SK-N-SH treated with all-trans-retinoic acid at 6 μM for 48 hours (cell line): ENCODE results near the gene SLC35F3.

ENCODE experiments used
- ATAC-seq: fragments of 200-7000 bp; cut with Tn5 transposase; 3 replicates; pipeline ENCODE4 v1.9.1; 2020; ENCODE audit warnings: mild to moderate bottlenecking, moderate library complexity
- ARNTL ChIP-seq: fragments of 450-650 bp; formaldehyde crosslinking; IDR thresholded peaks from 2 replicates; pipeline ENCODE4 v1.5.0; 2020; ENCODE audit warnings: low read depth, mild to moderate bottlenecking, moderate library complexity, borderline replicate concordance
- BACH2 ChIP-seq: fragments of 250-450 bp; sonication (Bioruptor Pico); IDR thresholded peaks from 2 replicates; pipeline ENCODE4 v1.9.0; 2021; ENCODE audit warnings: mild to moderate bottlenecking, borderline replicate concordance
- CREB5 ChIP-seq: fragments of 250-450 bp; sonication (Bioruptor Pico); IDR thresholded peaks from 2 replicates; pipeline ENCODE4 v1.5.1; 2020; ENCODE audit warnings: low read depth, mild to moderate bottlenecking, moderate library complexity
- CSDC2 ChIP-seq: fragments of 250-450 bp; sonication (Bioruptor Pico); IDR thresholded peaks from 2 replicates; pipeline ENCODE4 v1.5.0; 2020; ENCODE audit warnings: mild to moderate bottlenecking, moderate library complexity
- ESRRG ChIP-seq: fragments of 250-450 bp; sonication (Bioruptor Pico); IDR thresholded peaks from 2 replicates; pipeline ENCODE4 v1.6.1; 2021; ENCODE audit warnings: mild to moderate bottlenecking
- GLIS3 ChIP-seq: fragments of 250-450 bp; sonication (Bioruptor Pico); IDR thresholded peaks from 2 replicates; pipeline ENCODE4 v1.5.0; 2020; ENCODE audit warnings: mild to moderate bottlenecking, moderate library complexity
- OSR1 ChIP-seq: fragments of 250-450 bp; sonication (Bioruptor Pico); IDR thresholded peaks from 2 replicates; pipeline ENCODE4 v1.8.0; 2022; ENCODE audit warnings: moderate library complexity, mild to moderate bottlenecking, inconsistent platforms
- PATZ1 ChIP-seq: fragments of 250-450 bp; sonication (Bioruptor Pico); IDR thresholded peaks from 2 replicates; pipeline ENCODE4 v1.8.0; 2020; ENCODE audit warnings: mild to moderate bottlenecking, moderate library complexity, borderline replicate concordance
- POU6F1 ChIP-seq: fragments of 250-450 bp; sonication (Bioruptor Pico); IDR thresholded peaks from 2 replicates; pipeline ENCODE4 v1.8.0; 2021; ENCODE audit warnings: low read depth, mild to moderate bottlenecking, moderate library complexity, borderline replicate concordance
- RARB ChIP-seq: fragments of 250-450 bp; sonication (Bioruptor Pico); IDR thresholded peaks from 2 replicates; pipeline ENCODE4 v1.8.0; 2021; ENCODE audit warnings: mild to moderate bottlenecking, moderate library complexity
- SNAI2 ChIP-seq: fragments of 250-450 bp; sonication (Bioruptor Pico); IDR thresholded peaks from 2 replicates; pipeline ENCODE4 v1.5.0; 2020; ENCODE audit warnings: mild to moderate bottlenecking, moderate library complexity
- TCF4 ChIP-seq: fragments of 250-450 bp; sonication (Bioruptor Pico); IDR thresholded peaks from 2 replicates; pipeline ENCODE4 v1.8.0; 2021; ENCODE audit warnings: mild to moderate bottlenecking, moderate library complexity, borderline replicate concordance
- TOX ChIP-seq: fragments of 250-450 bp; sonication (Bioruptor Pico); IDR thresholded peaks from 2 replicates; pipeline ENCODE4 v1.8.0; 2021; ENCODE audit warnings: mild to moderate bottlenecking, moderate library complexity, borderline replicate concordance
- ZC3H10 ChIP-seq: fragments of 250-450 bp; sonication (Bioruptor Pico); IDR thresholded peaks from 2 replicates; pipeline ENCODE4 v1.5.1; 2021; ENCODE audit warnings: mild to moderate bottlenecking, moderate library complexity
- ZFP3 ChIP-seq: fragments of 250-450 bp; sonication (Bioruptor Pico); IDR thresholded peaks from 2 replicates; pipeline ENCODE4 v1.5.0; 2020; ENCODE audit warnings: mild to moderate bottlenecking, moderate library complexity
- ZFP30 ChIP-seq: fragments of 450-650 bp; formaldehyde crosslinking; IDR thresholded peaks from 2 replicates; pipeline ENCODE4 v1.5.0; 2022; ENCODE audit warnings: mild to moderate bottlenecking, moderate library complexity
- ZNF565 ChIP-seq: fragments of 450-650 bp; formaldehyde crosslinking; conservative IDR thresholded peaks from 2 replicates; pipeline ENCODE4 v1.5.0; 2020; ENCODE audit warnings: low read depth, mild to moderate bottlenecking, moderate library complexity
- ZNF70 ChIP-seq: fragments of 450-650 bp; formaldehyde crosslinking; IDR thresholded peaks from 2 replicates; pipeline ENCODE4 v1.5.0; 2020; ENCODE audit warnings: mild to moderate bottlenecking, moderate library complexity
- ZNF8 ChIP-seq: fragments of 450-650 bp; formaldehyde crosslinking; IDR thresholded peaks from 2 replicates; pipeline ENCODE4 v1.5.0; 2020; ENCODE audit warnings: mild to moderate bottlenecking, moderate library complexity
- TF ChIP-seq, protein P1 (sequence below): fragments of 250-450 bp; sonication (Bioruptor Pico); IDR thresholded peaks from 2 replicates; pipeline ENCODE4 v1.5.0; 2020; ENCODE audit warnings: mild to moderate bottlenecking, moderate library complexity

SLC35F3 gene

DNA sequence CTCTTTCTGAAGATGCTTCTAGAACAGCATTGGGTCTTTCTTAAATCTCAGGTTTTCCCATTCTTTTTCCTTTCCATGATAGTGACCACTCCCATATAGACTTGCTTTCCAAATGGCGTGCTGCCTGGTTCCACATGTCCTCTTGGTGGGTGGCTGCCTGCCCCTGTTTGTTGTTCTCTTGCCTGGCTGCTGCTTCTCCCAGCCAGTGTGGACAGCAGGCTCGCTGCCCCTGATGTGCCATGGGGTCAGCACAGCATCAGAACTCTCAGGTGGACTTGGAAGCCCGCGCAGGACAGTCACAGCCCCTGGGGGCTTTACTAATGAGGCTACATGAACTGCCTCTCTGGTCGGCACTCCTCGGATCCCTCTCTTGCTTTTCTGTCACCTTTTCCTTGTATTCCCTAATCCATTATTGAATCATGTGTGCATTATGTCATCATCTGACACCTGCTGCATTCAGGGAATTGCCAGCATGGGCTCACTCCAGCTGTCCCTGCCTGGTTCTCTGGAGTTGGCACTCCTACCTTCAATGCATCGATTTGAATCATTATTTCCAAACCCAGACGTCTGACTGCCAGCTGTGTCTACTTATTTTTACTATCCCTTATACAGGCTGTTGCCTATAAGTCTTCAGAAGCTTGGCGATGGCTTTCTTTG lies 368.3 kb downstream of the SLC35F3 start (continued):
- TF ChIP-seq, protein P1, sequence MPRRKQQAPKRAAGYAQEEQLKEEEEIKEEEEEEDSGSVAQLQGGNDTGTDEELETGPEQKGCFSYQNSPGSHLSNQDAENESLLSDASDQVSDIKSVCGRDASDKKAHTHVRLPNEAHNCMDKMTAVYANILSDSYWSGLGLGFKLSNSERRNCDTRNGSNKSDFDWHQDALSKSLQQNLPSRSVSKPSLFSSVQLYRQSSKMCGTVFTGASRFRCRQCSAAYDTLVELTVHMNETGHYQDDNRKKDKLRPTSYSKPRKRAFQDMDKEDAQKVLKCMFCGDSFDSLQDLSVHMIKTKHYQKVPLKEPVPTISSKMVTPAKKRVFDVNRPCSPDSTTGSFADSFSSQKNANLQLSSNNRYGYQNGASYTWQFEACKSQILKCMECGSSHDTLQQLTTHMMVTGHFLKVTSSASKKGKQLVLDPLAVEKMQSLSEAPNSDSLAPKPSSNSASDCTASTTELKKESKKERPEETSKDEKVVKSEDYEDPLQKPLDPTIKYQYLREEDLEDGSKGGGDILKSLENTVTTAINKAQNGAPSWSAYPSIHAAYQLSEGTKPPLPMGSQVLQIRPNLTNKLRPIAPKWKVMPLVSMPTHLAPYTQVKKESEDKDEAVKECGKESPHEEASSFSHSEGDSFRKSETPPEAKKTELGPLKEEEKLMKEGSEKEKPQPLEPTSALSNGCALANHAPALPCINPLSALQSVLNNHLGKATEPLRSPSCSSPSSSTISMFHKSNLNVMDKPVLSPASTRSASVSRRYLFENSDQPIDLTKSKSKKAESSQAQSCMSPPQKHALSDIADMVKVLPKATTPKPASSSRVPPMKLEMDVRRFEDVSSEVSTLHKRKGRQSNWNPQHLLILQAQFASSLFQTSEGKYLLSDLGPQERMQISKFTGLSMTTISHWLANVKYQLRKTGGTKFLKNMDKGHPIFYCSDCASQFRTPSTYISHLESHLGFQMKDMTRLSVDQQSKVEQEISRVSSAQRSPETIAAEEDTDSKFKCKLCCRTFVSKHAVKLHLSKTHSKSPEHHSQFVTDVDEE = no peak
- TF ChIP-seq ARNTL (CRISPR knock-in tag) (no peak), SNAI2 (CRISPR knock-in tag) (no peak)

DNA sequence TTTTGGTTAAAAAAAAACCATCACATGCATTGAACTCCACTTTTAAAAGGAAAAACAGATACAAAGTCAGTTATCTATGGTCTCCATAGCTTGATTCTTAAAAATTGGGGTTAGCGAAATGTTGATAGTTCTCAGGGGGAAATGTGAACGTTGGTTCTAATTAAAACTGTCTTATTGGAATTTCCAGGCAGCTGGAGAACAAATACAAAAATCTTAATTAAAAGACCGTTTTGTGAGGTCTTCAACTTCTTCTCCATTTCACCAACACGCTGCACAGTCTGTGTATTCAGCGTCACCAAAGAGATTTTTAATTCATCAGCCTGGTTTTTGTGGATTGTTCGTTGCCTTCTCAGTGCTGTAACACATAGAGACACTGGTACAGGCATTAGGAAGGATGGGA lies 369.5 kb downstream of the SLC35F3 start:
- no peak for ATAC-seq
- TF ChIP-seq ZNF8 = no peak
- TF ChIP-seq POU6F1 = no peak
- no peak for TF ChIP-seq PATZ1 (CRISPR knock-in tag)
- TF ChIP-seq TOX (CRISPR knock-in tag) = no peak
- TF ChIP-seq TCF4 = no peak
- no peak for TF ChIP-seq ZNF70 (CRISPR knock-in tag)
- no peak for TF ChIP-seq RARB
- TF ChIP-seq ZNF565 (CRISPR knock-in tag) = no peak
- TF ChIP-seq ESRRG (CRISPR knock-in tag) = no peak
- no peak for TF ChIP-seq OSR1
- TF ChIP-seq CREB5 = no peak
- TF ChIP-seq, protein P1 = no peak
- TF ChIP-seq BACH2 (CRISPR knock-in tag) = no peak
- no peak for TF ChIP-seq ARNTL (CRISPR knock-in tag)
- TF ChIP-seq ZFP30 (CRISPR knock-in tag) = no peak
- no peak for TF ChIP-seq ZC3H10 (CRISPR knock-in tag)
- TF ChIP-seq SNAI2 (CRISPR knock-in tag) = no peak
- TF ChIP-seq ZFP3 (CRISPR knock-in tag) = no peak

DNA sequence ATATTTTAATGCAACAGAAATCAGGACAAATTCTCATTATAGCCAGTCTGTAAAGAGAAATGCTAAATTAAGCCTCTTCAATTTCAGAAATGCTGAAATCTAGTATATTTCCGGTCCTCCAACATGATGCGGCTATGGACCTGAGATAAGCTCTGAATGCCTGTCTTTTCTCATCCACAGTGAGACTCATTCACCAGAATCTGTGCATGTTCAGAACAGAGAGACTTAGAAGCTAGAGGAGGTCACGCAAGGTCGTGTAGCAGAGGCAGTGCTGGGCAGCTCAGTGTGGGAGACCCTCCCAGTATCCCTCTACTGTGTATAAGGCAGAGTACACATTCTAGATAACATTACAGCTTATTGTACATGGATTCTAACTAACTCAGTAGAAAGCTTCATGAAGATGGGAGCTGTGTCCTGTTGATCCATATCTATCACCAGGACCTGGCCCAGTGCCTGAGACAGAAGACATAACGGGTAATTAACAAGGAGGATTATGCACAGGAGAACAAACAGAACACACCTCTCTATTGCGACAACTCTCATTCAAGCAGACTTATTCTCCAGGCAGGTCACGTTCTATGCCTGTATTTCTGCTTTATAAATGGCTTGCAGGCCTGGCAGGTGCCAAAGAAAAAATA lies 371.8 kb downstream of the SLC35F3 start:
- ATAC-seq = no peak
- TF ChIP-seq ARNTL (CRISPR knock-in tag) (no peak), POU6F1 (no peak), TOX (CRISPR knock-in tag) (no peak), ZNF565 (CRISPR knock-in tag) (no peak), ZC3H10 (CRISPR knock-in tag) (no peak), ZFP3 (CRISPR knock-in tag) (no peak), SNAI2 (CRISPR knock-in tag) (no peak), OSR1 (no peak), GLIS3 (CRISPR knock-in tag) (no peak), CSDC2 (CRISPR knock-in tag) (no peak), ZNF70 (CRISPR knock-in tag) (no peak), ZFP30 (CRISPR knock-in tag) (no peak), RARB (no peak)
- TF ChIP-seq, protein P1 = no peak
